HG03565 (cell line): ENCODE data around the gene TRPV6.

Source experiments
- ATAC-seq: cut with Tn5 transposase; IDR thresholded peaks from one replicate; pipeline ENCODE4 v1.9.1; 2021; ENCODE audit warnings: mild to moderate bottlenecking, moderate library complexity; ENCODE audit not compliant: unreplicated experiment

The TRPV6 gene

DNA sequence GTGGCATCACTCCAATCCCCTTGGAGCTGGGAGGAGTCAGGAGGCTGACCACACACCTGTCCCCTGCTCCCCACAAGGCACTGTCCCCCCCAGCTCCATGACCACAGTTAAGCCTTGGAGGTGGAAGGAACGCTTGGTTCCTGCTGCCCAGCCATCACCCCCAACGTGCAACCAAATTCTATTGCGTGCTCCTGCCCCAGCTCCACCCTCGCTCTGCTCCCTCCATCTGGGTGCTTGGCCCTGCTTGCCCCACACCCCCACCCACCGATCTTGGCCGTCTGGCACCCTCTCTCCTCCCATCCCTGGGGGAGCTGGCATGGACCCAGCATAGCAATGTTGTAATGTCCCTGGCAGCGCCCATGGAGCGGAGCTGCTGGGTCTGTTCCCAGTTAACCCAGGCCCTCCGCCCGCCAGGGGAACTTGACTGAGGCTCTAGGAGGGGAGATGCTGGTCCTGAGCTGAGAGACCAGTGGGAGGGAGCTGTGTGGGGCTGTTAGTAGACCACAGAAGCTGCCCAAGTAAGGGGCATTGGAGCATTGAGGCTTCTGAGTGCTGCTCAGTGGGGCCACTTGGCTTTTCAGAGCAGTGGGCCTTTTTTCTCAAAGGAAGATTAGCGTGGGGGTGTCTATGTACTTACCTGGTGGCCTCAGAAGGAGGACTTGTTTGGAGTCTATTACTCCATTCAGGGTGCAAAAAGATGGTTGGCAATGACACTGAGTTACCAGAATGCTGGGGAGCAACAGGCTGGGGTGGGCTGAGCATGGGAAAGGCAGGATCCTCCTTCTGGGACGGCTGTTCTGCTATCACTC, 29.6 kb downstream of the TRPV6 start:
- ATAC-seq, result no peak

DNA sequence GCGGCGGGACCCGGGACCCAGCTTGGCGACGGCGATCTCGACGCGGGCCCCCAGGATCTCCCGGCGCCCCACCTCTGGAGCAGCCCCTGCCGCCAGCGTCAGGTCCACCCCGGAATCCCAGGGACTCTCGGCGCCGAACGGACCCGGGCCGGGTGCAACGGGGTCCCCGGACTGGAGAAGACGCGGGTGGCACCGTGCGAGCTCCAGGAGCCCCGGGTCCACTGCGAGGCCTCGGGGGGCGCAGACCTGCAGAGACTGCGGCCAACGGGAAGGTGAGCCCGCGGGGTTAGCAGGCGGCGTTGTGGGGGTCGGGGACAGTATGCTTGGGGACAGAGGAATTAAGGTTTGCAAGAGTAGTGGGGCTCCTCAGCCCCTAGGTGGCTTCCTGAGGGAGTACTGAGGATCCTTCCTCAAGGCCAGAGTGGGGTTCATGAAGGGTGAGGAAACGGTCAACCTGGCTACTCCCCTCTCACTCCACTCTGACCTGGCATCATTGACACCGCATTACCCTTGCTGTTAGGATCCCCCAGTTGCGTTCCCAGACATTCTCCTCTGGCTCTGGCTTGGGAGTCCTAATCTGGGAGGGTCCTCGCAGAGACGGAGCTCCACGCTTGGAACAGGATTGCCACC, 30.3 kb downstream of the TRPV6 start:
- no peak for ATAC-seq

DNA sequence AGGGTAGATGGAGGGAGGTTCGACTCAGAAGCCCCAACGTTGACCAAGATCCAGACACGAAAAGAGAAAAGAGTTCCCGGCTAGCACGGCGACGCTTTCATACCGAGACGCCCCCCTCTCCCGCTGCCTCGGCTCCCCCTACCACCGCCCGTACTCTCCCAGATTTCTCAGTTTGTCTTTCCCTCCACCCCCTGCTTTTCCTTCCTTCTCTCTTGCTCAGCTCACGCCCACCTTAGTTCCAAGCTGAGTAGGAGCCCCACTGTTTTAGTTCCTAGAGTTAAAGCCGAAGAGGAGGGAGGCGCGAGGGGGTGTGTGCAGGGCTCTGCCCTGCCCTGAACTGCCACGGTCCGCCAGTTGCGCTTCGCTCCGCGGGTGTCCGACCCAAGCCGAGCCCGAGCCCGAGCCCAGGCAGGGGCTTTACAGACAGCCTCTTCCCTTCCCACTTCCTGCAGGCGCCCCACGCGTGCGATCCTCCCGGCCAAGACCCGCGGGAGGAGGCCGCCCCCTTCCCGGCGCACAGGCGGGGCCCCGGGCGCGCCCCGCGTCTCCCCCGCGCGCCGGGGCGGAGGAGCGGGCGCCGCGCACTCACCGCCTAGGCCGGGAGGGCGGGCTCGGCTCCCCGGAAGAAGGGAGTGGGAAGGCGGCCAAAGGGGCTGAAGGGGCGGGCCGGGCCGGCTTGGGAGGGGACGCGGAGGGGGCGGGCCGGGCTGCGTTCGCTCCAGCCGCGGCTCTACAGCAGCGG, 31.0 kb downstream of the TRPV6 start, which contains the start of gene EPHB6:
EPHB6 (plus strand) TSS at position 705 of the 742 bp plus-strand sequence. CDS start 8,152 bp downstream, outside the sequence.
- peak; percentile 42 for ATAC-seq

DNA sequence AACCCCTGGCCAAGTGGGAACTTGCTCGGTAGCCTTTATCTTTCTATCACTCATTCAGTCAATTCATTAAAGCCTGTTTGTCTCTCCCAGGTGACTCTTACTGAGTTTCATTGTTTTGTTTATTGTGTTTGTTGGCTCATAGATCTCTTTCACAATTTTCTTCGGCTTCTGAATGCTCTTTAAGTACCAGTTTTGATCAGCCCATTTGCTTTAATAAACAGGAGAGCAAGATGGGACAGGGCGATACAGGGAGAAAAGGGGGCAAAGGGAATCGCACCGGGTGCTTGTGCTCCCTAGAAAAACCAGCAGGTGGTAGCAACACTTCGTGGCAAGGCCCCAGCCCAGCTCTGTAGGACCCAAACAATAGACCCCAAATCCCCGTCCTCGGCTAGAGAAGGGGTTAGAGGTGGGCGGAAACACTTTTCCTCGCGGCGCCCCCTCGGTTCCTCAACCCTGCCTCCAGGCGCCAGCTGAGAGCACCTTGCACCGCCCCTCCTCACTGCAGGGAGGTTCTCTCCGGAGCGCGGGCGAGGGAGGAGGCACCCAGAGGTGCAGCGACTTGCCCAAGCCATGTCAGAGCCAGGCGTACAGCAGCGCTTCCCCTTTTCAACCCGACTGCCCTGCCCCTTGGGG, 31.7 kb downstream of the TRPV6 start:
- peak; percentile 71 for ATAC-seq

DNA sequence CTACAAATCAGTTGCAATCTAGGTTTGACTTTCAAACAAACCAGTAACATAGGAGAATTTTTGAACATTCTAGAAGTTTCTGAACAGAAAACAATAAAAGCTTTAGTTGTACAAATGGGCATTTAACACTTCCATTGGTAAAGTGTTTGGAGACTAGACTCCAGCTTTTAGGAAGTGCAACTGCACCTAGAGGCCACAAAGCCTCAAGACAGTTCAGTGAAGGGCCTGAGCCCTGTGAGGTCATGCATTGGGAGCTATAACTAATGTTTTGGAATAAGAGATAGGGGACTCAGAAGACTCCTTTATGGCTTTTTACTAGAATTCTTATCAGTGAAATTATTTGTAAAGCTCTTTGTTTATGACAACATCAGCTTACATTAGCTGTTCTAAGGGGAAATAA, 33.6 kb downstream of the TRPV6 start:
- no peak for ATAC-seq

DNA sequence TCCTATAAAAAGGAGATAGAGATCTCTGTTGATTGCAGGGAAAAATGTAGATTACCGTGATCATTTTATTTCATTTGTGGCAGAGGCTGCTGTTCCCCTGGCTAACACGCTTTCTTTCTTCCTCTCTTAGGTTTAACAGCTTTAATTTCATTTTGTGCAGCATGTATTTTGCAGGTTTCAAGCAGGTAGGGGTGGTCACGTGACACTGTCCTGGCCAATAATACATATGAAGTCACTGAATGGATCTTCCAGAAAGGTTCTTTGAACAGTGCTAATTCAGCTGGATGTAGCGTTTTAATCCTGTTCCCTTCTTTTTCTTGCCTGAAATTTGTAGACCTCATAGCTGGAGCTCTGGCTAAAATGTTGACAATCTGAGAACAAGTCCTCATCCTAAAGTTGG, 34.3 kb downstream of the TRPV6 start:
- ATAC-seq, result no peak

DNA sequence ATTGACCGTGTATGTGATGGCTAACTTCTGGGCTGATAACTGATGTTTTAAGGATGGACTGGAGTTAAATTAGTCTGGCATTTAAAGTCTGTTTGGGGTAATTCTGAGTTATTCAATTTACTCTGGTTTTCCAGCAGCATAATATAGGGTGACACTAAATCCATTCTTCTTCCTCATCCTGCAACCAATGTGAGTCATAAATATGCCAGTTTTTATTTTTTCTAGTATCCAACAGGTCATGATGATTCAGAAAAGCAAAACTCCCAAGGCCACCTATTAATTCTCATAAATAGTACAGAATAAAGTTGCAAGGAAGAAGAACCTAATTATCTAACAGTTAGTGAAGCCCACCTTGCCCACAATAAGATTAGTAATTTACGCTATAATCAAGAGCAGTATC, 38.2 kb downstream of the TRPV6 start:
- ATAC-seq, result no peak

DNA sequence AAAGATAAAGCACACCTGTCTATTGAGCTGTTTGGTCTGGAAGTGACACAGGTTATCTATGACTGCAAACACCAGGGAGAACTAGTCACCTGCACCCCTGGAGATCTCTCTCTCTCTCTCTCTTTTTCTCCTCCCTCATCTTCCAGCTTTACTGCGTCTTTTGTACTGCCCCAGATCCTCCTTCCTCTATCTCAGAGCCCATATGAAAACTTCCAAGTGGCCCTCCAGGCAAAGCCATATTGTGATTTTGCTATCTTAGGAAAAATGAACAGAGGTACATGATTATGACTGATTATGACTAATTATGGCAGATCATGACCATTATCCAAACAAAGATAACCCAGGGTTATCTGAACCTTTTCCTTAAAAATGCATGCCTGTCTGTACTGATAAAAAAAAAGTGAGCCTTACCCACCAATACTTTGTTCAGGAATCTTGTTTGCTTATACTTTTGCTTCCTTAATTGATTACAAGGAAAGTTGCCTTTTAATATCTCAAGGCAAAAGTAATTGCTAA, 43.2 kb downstream of the TRPV6 start:
- no peak for ATAC-seq

DNA sequence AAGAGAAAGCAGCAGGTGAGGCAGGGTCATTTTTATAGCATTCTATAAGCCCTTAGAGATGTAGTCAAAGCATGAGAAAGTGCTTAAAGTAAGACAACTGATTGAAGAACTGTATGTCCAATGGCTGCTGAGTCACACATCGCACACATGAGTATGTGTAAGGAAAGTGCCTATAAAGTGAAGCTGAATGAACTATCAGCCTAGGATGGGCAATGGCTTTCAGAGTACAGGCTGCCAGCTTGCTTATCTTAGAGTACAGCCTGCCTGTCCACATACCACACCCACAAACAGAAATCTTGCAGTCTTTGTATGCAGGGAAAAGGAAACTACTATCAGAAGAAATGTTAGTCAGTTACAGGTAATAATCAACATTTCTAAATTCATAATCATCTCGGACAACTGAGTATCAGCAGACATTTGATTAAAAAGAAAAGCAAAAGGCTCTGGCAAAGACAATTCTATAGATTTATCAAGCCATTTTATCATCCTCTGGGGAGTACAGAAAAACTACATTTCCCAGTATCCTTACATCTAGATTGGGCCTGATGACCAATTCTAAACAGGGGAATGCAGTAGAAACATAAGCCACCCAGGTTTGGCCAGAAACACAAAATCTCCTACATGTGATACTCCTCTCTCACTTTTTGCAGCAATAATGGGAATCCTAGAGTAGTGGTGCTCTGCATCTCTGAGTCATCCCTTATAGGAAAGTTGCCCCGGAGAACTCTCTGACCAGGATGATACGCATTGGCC, 46.9 kb downstream of the TRPV6 start:
- ATAC-seq, result no peak

DNA sequence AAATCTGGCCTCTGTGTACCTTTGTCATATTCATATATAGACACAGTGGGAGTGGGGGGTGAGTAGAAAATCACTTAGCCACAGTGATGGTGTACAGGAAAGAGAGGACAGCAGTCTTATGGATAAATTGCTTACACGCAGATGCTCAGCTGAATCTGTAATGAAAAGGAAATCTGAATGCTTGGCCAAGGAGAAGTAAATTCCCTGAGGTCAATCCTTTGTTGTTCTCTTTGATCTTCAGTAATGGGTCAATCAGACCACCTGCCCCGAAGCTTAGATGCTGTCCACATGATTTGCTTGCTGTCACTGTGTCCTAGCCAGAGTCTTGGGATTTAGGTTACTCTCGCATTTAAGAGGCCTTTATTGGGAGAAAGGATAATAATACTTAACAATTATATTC, 49.1 kb downstream of the TRPV6 start:
- no peak for ATAC-seq

DNA sequence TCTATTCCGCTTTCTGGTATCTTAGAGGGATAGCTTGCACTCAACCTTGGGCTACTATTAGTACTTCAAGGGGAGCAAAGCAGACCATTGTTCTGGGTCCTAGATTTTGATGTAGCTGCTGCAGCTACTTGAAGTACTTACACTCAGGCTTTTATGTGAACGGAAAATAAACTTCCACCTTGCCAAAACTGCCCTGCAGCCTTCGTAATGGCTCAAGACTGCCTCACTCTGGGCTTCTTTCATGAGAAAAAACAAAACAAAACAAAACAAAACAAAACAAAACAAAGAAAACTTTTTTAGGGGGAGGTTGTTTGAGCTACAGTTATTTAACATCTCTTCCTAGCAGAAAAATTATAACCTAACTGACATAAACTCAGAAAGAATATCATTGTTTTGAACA, 50.1 kb downstream of the TRPV6 start:
- ATAC-seq, result no peak

DNA sequence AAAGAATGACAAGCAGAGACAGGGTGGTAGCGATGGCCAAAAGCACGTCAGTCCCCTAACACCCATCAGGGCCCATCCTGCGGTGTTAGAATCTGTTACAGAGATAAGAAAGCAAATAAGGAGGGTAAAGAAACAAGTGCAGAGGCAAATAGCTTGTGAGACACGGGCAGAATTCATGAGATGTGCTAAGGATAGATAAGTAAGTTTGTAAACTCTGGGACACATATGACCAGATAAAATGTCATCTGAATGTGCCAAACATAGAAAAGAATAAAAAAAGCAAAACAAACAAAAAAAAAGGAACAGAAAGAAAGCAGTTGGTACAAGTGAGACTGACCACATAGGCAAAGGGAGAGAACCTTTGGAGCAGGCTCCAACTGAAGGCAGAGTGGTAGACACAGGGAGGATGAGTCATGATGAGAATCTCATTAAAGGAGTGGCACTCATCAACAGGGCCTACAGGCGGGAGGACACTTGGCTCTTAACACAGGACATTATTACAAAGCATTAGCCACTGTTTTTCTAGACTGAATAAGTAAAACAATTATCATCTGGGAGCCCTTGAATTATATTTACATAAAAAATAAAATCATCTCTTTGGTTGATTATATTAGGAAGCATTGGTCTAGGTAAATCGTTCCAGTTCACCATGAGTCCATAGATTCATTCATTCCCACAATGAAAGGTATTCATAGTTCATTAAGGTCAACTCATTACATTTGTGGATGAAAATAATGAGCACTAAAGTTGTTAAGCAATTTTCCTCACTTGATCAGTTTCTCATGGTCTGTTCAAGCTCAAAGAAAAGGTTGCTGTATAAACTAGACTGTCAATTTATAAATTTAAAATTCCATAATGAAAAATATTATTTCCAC, 52.1 kb downstream of the TRPV6 start:
- peak; percentile 69 for ATAC-seq

DNA sequence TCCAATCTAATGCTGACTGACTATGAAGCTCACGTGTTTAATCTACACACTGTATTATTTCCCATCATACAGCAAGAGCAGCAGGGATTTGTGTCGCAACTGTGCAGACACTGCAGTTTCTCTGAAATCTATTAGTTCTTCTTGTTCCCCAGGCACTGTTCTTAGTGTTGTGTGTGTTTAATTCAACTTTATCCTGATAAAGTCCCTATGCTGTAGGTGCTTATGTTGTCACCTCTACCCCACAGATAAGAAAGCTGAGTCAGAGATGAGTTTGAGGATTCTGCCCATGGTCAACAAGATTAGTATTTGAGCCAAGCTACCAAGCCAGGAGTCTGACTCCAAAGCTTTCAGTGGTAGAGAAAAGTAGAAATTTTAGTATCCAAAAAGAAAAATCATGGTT, 53.1 kb downstream of the TRPV6 start:
- no peak for ATAC-seq

DNA sequence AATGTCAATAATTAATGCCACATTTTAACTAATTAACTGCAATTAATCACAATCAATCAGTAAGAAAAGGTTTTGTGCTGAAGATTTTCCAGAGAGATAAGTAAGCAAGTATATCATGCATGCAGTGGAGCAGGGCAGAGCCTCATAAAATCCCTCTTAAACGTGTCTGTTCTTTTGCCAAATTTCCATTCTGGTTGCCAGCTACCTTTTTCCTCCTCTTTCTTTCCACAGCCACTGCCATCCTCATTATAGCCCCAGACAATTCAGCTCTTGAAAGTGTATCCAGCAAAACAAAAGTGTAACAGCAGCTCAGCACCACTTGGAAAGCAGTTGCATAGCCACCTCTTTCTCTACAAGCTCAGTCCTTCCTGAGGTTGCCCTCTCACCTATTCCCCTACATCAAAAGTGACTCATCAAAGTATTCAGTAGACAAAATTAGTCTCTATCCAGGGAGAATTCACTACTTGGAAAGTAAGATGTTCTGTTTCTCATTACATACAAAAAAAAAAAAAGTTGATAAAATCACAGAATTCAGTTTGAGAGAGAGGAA, 57.5 kb downstream of the TRPV6 start:
- no peak for ATAC-seq

DNA sequence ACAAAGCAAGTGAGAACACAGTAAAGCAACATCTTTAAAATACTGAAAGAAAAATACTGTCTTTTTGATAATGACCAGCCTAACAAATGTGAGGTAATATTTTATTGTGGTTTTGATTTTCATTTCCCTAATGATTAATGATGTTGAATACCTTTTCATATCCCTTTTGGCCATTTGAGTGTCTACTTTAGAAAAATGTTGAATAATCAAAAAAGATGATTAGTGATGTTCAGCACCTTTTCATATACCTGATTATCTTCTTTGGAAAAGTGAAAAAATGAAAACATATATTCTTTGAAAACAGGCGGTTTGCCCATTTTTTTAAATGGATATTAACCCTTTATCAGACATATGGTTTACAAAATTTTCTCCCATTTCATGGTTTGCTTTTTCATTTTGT, 62.8 kb downstream of the TRPV6 start:
- no peak for ATAC-seq
